ENCODE measurements around the gene FAM110A. TPM values are rescaled to one million over a fixed set of nuclear protein-coding genes. Genes with fewer than 3 reads are reported as not detected.
"Not testable (repeated sequence)": the region's sequence is repeated elsewhere in the genome, so short reads cannot be mapped to it uniquely, and the experiment has no call there.

FAM110A gene
- total and polyA plus RNA-seq, 4 donors: 2.9 to 16.2 (median 10.0) TPM

DNA sequence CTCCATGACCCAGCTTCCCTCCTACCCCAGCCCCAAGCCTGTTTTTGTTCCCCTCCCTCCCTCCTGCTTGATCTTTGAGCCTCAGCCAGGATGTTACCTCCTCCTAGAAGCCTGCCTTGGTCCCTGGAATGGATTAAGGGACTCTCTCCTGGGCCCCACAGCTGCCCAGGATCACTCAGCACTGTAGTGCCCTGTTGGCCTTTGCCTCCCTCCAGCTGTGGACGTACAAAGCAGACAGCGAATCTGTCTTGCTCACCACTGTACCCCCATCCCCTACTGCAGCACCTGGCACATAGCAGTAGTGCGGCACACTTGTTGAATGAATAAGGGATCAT is 11.8 kb upstream of the FAM110A start:
- WGBS (ENCODE audit: insufficient coverage): 100% methylated on average over 2 of the region's 3 CpGs
- H3K9me3 ChIP-seq (ENCODE audit: control insufficient read depth, insufficient read depth, low read length): no peaks in the 10 kb centered on the region
- H3K4me1 ChIP-seq (ENCODE audit: control insufficient read depth, insufficient read depth, low read length): peaks cover 7% of the 10 kb centered on the region
- H3K27ac ChIP-seq (ENCODE audit: low read depth, low read length): no peak overlapping the region
- H3K27me3 ChIP-seq (ENCODE audit: control insufficient read depth, insufficient read depth, low read length): no peaks in the 10 kb centered on the region
- no peaks in the 10 kb centered on the region for H3K36me3 ChIP-seq (ENCODE audit: control insufficient read depth, insufficient read depth, low read length)
- no peak for DNase-seq (ENCODE audit: low read depth in 4 of 6, low spot score in 6 of 6)
- H3K4me3 ChIP-seq (ENCODE audit: low read depth, low read length): no peak overlapping the region

DNA sequence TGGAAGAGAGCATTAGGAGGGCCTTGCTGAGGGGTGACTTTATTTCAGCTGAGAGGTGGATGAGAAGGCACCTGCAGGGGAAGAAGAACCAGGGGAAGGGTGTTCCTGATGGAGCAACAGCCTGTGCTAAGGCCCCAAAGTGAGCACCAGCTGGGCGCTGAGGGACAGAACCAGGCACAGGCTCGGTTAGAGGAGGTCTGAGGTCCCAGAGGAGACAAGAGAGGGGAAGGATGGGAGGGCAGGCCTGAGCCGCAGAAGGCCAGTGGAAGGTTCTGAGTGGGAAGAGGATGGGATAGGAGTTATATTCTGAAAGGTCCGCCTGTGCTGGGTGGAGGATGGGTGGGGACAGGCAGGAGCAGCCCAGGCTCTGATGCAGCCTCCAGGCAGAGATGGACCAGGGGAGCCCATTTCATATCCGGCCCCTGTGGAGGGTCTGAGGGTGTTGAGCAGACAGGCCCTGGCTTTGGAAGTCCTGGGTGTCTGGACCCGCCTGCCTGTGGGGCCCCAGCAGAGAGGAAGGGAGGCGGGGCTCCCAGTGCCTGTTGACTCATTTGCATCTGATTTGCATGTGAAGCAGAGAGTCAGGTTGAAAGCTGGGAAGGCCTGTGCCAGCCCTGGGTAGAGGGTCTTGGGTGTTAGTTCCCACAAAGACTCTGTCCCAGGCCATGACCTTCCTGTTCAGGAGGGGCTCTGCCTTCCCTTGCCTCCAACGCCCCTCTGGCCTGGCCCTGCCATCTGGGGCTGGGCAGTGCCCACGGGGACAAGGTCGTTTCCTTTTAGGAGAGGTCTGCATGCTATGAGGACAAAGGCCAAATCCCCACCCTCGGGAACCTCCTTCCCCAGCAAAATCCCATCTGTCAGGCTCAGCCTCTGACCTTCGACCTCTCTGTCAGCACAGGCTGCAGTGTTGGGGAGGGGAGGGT is 10.6 kb upstream of the FAM110A start:
- DNase-seq (ENCODE audit: low read depth in 4 of 6, low spot score in 6 of 6): no peak
- 50% methylated on average over 10 of the region's 12 CpGs for WGBS (ENCODE audit: insufficient coverage)
- no peak overlapping the region for H3K27ac ChIP-seq (ENCODE audit: low read depth, low read length)
- no peaks in the 10 kb centered on the region for H3K36me3 ChIP-seq (ENCODE audit: control insufficient read depth, insufficient read depth, low read length)
- no peaks in the 10 kb centered on the region for H3K9me3 ChIP-seq (ENCODE audit: control insufficient read depth, insufficient read depth, low read length)
- peaks cover 7% of the 10 kb centered on the region for H3K4me1 ChIP-seq (ENCODE audit: control insufficient read depth, insufficient read depth, low read length)
- H3K27me3 ChIP-seq (ENCODE audit: control insufficient read depth, insufficient read depth, low read length): no peaks in the 10 kb centered on the region
- H3K4me3 ChIP-seq (ENCODE audit: low read depth, low read length): no peak overlapping the region

DNA sequence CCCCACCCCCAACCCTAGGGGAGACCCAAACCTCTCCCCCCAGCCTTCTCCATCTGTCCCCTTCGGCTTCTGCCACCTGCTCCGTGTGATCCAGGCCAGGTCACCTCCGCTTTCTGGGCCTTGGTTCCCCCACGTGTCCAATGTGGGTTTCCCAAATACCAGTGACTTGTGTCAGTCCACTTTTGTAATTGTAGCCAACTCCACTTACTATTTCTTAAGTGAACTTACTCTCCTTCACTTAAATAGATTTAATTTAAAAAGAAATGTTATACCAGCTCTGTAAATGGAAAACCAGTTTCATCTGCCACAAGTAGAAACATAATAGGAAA is 10.0 kb upstream of the FAM110A start:
- no peaks in the 10 kb centered on the region for H3K36me3 ChIP-seq (ENCODE audit: control insufficient read depth, insufficient read depth, low read length)
- no peak overlapping the region for H3K4me3 ChIP-seq (ENCODE audit: low read depth, low read length)
- H3K27me3 ChIP-seq (ENCODE audit: control insufficient read depth, insufficient read depth, low read length): no peaks in the 10 kb centered on the region
- no peak for DNase-seq (ENCODE audit: low read depth in 4 of 6, low spot score in 6 of 6)
- H3K4me1 ChIP-seq (ENCODE audit: control insufficient read depth, insufficient read depth, low read length): peaks cover 7% of the 10 kb centered on the region
- WGBS (ENCODE audit: insufficient coverage): 81% methylated on average over 3 of the region's 4 CpGs
- H3K9me3 ChIP-seq (ENCODE audit: control insufficient read depth, insufficient read depth, low read length): no peaks in the 10 kb centered on the region
- no peak overlapping the region for H3K27ac ChIP-seq (ENCODE audit: low read depth, low read length)

DNA sequence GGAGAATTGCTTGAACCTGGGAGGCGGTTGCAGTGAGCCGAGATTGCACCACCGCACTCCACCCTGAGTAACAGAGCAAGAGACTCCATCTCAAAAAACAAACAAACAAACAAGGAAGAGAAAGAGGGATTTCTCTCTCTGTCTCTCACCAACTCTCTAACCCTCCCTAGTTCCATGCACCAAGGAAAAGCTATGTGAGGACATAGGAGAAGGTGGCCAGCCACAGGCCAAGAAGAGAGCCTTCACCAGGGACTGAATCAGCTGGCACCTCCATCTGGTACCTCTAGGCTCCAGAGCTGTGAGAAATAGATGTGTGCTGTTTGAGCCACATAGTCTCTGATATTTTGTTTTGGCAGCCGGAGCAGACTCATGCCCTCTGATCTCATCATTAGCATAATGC is 9.0 kb upstream of the FAM110A start:
- no peaks in the 10 kb centered on the region for H3K9me3 ChIP-seq (ENCODE audit: control insufficient read depth, insufficient read depth, low read length)
- WGBS (ENCODE audit: insufficient coverage): 100% methylated on average over 1 of the region's 4 CpGs
- no peak overlapping the region for H3K4me3 ChIP-seq (ENCODE audit: low read depth, low read length)
- no peaks in the 10 kb centered on the region for H3K27me3 ChIP-seq (ENCODE audit: control insufficient read depth, insufficient read depth, low read length)
- no peaks in the 10 kb centered on the region for H3K36me3 ChIP-seq (ENCODE audit: control insufficient read depth, insufficient read depth, low read length)
- no peak overlapping the region for H3K27ac ChIP-seq (ENCODE audit: low read depth, low read length)
- no peak for DNase-seq (ENCODE audit: low read depth in 4 of 6, low spot score in 6 of 6)
- peaks cover 7% of the 10 kb centered on the region for H3K4me1 ChIP-seq (ENCODE audit: control insufficient read depth, insufficient read depth, low read length)

DNA sequence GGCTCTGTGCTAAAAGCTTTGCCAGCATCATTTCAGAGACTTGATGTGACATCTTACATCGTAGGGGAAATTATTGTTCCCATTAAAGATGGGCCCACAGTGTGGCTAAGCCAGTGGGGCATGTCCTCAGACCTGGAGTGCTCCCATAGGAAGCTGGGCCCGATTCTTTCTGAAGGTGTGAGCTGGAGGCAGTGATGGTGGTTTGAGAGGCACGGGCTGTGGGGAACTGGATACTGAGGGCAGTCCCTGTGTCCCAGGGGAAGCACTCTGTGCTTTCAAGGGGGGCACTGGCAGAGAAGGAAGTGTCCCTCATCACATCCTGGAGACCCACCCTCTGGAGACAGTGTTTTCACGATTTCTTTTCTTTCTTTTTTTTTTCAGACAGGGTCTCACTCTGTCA is 8.6 kb upstream of the FAM110A start:
- H3K36me3 ChIP-seq (ENCODE audit: control insufficient read depth, insufficient read depth, low read length): no peaks in the 10 kb centered on the region
- H3K27ac ChIP-seq (ENCODE audit: low read depth, low read length): no peak overlapping the region
- H3K27me3 ChIP-seq (ENCODE audit: control insufficient read depth, insufficient read depth, low read length): no peaks in the 10 kb centered on the region
- no peak overlapping the region for H3K4me3 ChIP-seq (ENCODE audit: low read depth, low read length)
- no peaks in the 10 kb centered on the region for H3K9me3 ChIP-seq (ENCODE audit: control insufficient read depth, insufficient read depth, low read length)
- peaks cover 7% of the 10 kb centered on the region for H3K4me1 ChIP-seq (ENCODE audit: control insufficient read depth, insufficient read depth, low read length)
- WGBS (ENCODE audit: insufficient coverage): 94% methylated on average over 4 of the region's 4 CpGs
- no peak for DNase-seq (ENCODE audit: low read depth in 4 of 6, low spot score in 6 of 6)

DNA sequence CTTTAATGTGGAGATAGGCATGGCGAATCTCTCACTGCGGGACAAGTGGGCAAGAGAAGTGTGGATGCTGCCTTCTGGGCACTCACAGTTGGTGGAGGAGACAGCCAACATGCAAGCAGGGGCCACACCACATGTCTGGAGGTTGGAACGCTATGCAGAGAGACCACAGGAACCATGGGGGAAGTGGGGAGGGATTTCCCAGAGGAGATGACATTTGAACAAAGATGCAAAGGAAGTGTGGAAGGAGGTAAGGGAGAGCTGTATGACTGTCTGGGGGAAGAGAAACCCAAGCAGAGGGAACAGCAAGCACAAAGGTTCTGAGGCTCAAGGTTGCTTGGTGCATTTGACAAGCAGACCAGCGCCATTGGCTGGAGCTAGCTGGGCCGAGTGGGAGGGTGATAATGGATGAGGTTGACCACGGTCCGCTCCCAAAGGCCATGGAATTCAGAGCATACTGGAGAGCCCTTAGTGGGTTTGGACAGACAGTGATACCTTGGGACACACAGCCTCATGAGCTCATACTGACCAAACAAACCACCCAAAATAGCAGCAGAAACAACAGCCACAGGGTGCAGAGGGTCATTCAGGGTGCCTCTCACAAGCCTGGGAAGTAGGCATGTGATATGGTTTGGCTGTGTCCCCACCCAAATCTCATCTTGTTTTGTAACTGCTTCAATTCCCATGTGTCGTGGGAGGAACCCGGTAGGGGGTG is 7.6 kb upstream of the FAM110A start:
- peaks cover 7% of the 10 kb centered on the region for H3K4me1 ChIP-seq (ENCODE audit: control insufficient read depth, insufficient read depth, low read length)
- no peaks in the 10 kb centered on the region for H3K36me3 ChIP-seq (ENCODE audit: control insufficient read depth, insufficient read depth, low read length)
- H3K4me3 ChIP-seq (ENCODE audit: low read depth, low read length): no peak overlapping the region
- WGBS (ENCODE audit: insufficient coverage): 90% methylated on average over 5 of the region's 9 CpGs
- no peaks in the 10 kb centered on the region for H3K9me3 ChIP-seq (ENCODE audit: control insufficient read depth, insufficient read depth, low read length)
- H3K27me3 ChIP-seq (ENCODE audit: control insufficient read depth, insufficient read depth, low read length): no peaks in the 10 kb centered on the region
- H3K27ac ChIP-seq (ENCODE audit: low read depth, low read length): no peak overlapping the region
- DNase-seq (ENCODE audit: low read depth in 4 of 6, low spot score in 6 of 6): no peak

DNA sequence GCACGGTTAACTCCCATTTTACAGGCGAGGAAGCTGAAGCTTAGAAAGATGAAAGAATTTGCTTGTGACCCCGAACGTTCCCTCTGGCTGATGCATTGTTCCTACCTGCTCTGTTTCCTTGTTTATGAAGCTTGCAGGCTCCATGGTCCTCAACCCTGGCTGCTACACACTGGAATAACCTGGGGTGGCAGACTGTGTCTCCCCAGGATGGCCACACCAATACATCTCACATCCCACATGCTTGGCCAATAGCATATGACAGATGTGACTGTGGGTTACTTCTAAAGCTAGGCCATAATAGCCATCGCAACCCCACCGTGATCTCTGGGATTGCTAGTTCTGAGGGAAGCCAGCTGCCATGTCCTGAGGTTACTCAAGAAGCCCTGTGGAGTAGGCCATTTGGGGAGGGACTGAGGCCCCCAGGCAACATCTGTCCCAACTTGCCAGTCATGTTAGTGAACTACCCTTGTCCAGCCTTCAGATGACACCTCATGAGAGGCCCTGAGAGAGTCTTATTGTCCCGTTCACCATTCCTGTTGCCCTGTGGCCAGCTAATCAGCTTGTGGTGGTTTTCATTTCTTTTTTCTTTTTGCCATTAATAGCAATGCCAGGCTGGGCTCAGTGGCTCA is 6.7 kb upstream of the FAM110A start:
- H3K27me3 ChIP-seq (ENCODE audit: control insufficient read depth, insufficient read depth, low read length): no peaks in the 10 kb centered on the region
- no peak overlapping the region for H3K27ac ChIP-seq (ENCODE audit: low read depth, low read length)
- H3K36me3 ChIP-seq (ENCODE audit: control insufficient read depth, insufficient read depth, low read length): no peaks in the 10 kb centered on the region
- H3K9me3 ChIP-seq (ENCODE audit: control insufficient read depth, insufficient read depth, low read length): no peaks in the 10 kb centered on the region
- DNase-seq (ENCODE audit: low read depth in 4 of 6, low spot score in 6 of 6): no peak
- no peak overlapping the region for H3K4me3 ChIP-seq (ENCODE audit: low read depth, low read length)
- 74% methylated on average over 5 of the region's 7 CpGs for WGBS (ENCODE audit: insufficient coverage)
- H3K4me1 ChIP-seq (ENCODE audit: control insufficient read depth, insufficient read depth, low read length): peaks cover 7% of the 10 kb centered on the region

DNA sequence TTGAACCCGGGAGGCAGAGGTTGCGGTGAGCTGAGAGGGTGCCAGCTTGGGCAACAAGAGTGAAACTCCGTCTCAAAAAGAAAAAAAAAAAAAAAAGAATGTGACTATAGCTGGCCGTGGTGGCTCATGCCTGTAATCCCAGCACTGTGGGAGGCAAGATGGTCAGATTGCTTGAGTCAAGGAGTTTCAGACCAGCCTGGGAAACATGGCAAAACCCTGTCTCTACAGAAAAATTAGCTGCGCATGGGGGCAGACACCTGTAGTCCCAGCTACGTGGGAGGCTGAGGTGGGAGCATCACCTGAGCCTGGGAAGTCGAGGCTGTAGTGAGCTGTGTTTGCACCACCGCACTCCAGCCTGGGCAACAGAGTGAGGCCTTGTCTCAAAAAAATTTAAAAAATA is 5.5 kb upstream of the FAM110A start:
- not testable (repeated sequence) for H3K36me3 ChIP-seq (ENCODE audit: control insufficient read depth, insufficient read depth, low read length); H3K27ac ChIP-seq (ENCODE audit: low read depth, low read length); H3K27me3 ChIP-seq (ENCODE audit: control insufficient read depth, insufficient read depth, low read length); H3K9me3 ChIP-seq (ENCODE audit: control insufficient read depth, insufficient read depth, low read length); DNase-seq (ENCODE audit: low read depth in 4 of 6, low spot score in 6 of 6); H3K4me3 ChIP-seq (ENCODE audit: low read depth, low read length); H3K4me1 ChIP-seq (ENCODE audit: control insufficient read depth, insufficient read depth, low read length)
- WGBS (ENCODE audit: insufficient coverage): 94% methylated on average over 5 of the region's 8 CpGs

DNA sequence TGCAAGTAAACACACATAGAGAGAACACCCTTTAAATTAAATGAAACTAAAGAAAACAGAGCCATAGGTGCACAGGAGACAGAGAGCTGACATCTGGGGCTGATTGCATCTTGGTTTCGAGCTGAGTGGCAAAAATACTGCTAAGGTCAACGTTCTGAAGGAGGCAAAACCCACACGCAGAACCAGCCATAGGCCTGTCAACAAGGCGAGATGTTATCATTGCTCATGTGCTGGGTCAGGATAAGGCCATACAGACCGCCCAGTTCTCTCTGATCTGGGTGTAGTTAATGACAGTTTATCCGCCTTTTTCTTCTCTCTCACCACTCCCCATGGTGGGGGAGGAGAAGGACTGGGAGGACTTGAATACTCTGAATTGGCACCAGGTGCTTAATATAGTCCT is 4.5 kb upstream of the FAM110A start:
- Histone ChIP-seq H3K9me3 (ENCODE audit: control insufficient read depth, insufficient read depth, low read length) (no peaks in the 10 kb centered on the region), H3K36me3 (ENCODE audit: control insufficient read depth, insufficient read depth, low read length) (no peaks in the 10 kb centered on the region), H3K27ac (ENCODE audit: low read depth, low read length) (no peak overlapping the region), H3K27me3 (ENCODE audit: control insufficient read depth, insufficient read depth, low read length) (no peaks in the 10 kb centered on the region), H3K4me3 (ENCODE audit: low read depth, low read length) (no peak overlapping the region), H3K4me1 (ENCODE audit: control insufficient read depth, insufficient read depth, low read length) (peaks cover 4% of the 10 kb centered on the region)
- DNase-seq (ENCODE audit: low read depth in 4 of 6, low spot score in 6 of 6): no peak
- 60% methylated on average over 3 of the region's 6 CpGs for WGBS (ENCODE audit: insufficient coverage)
